Mesenchymal stem cell (in vitro differentiated cells and primary cell): ENCODE measurements around the gene ASPM.

Experiments used
- DNase-seq: peaks from one replicate; pipeline ENCODE4 v3.0.0-alpha.2; 2013
- H2AFZ ChIP-seq: one replicate; pipeline ENCODE4 v1.6.1; 2013; ENCODE audit warnings: low read depth, mild to moderate bottlenecking, control low read depth, inconsistent platforms, low read length, moderate library complexity
- H2AK5ac ChIP-seq: 2 replicates; pipeline ENCODE4 v1.6.1; 2013; ENCODE audit warnings: low read length, moderate library complexity, mild to moderate bottlenecking, inconsistent platforms; ENCODE audit not compliant: severe bottlenecking
- H2BK120ac ChIP-seq: one replicate; pipeline ENCODE4 v1.6.1; 2013; ENCODE audit warnings: low read depth, mild to moderate bottlenecking, inconsistent platforms, low read length, moderate library complexity
- H2BK12ac ChIP-seq, 2 experiments: one replicate each; pipeline ENCODE4 v1.6.1; 2013; ENCODE audit warnings: inconsistent platforms in 2 of 2, low read length in 2 of 2, mild to moderate bottlenecking in 2 of 2, moderate library complexity in 2 of 2, control low read depth in 1 of 2
- H2BK15ac ChIP-seq: one replicate; pipeline ENCODE4 v1.6.1; 2013; ENCODE audit warnings: mild to moderate bottlenecking, low read depth, inconsistent platforms; ENCODE audit not compliant: poor library complexity, severe bottlenecking
- H2BK5ac ChIP-seq: 2 replicates; pipeline ENCODE4 v1.6.1; 2013; ENCODE audit warnings: low read depth, mild to moderate bottlenecking, low read length, control low read depth, inconsistent platforms; ENCODE audit not compliant: poor library complexity, severe bottlenecking
- H3K14ac ChIP-seq, 2 experiments: one replicate each; pipeline ENCODE4 v1.6.1; 2013; ENCODE audit warnings: inconsistent platforms in 2 of 2, low read length in 2 of 2, control low read depth in 1 of 2, mild to moderate bottlenecking in 1 of 2, moderate library complexity in 1 of 2
- H3K18ac ChIP-seq, 2 experiments: one replicate each; pipeline ENCODE4 v1.6.1; 2013; ENCODE audit warnings: inconsistent platforms in 2 of 2, low read length in 2 of 2, control low read depth in 1 of 2, low read depth in 1 of 2, mild to moderate bottlenecking in 1 of 2
- H3K23ac ChIP-seq, 2 experiments: one replicate each; pipeline ENCODE4 v1.6.1; 2013; ENCODE audit warnings: inconsistent platforms in 2 of 2, low read length in 2 of 2, mild to moderate bottlenecking in 2 of 2, moderate library complexity in 2 of 2, control low read depth in 1 of 2
- H3K27ac ChIP-seq: 2 replicates; pipeline ENCODE4 v1.5.1; 2013; ENCODE audit warnings: mild to moderate bottlenecking, moderate library complexity, low read length, control low read depth, inconsistent platforms; ENCODE audit not compliant: poor library complexity, severe bottlenecking
- H3K27me3 ChIP-seq, 2 experiments: 2 replicates each; pipeline versions ENCODE4 v1.6.1 to v1.7.0; 2013; ENCODE audit warnings: low read length in 2 of 2, mild to moderate bottlenecking in 2 of 2, moderate library complexity in 2 of 2, control low read depth in 1 of 2, inconsistent platforms in 1 of 2; ENCODE audit not compliant: control insufficient read depth in 1 of 2, insufficient read depth in 1 of 2
- H3K36me3 ChIP-seq, 2 experiments: 2 replicates each; pipeline versions ENCODE4 v1.6.1 to v1.7.0; 2013; ENCODE audit warnings: low read length in 2 of 2, control low read depth in 1 of 2, inconsistent platforms in 1 of 2, low read depth in 1 of 2, mild to moderate bottlenecking in 1 of 2; ENCODE audit not compliant: insufficient read depth in 2 of 2, control insufficient read depth in 1 of 2
- H3K4ac ChIP-seq, 2 experiments: one replicate each; pipeline ENCODE4 v1.6.1; 2013; ENCODE audit warnings: inconsistent platforms in 2 of 2, low read length in 2 of 2, mild to moderate bottlenecking in 2 of 2, moderate library complexity in 2 of 2, control low read depth in 1 of 2, low read depth in 1 of 2
- H3K4me1 ChIP-seq: 2 replicates; pipeline ENCODE4 v1.6.1; 2013; ENCODE audit warnings: low read depth, low read length, control low read depth; ENCODE audit not compliant: control insufficient read depth, insufficient read depth
- H3K4me2 ChIP-seq: 2 replicates; pipeline ENCODE4 v1.6.1; 2013; ENCODE audit warnings: low read length, mild to moderate bottlenecking, inconsistent platforms; ENCODE audit not compliant: poor library complexity, severe bottlenecking
- H3K4me3 ChIP-seq, 2 experiments: 2 replicates each; pipeline versions ENCODE4 v1.5.1 to v1.7.0; 2013; ENCODE audit warnings: low read length in 2 of 2, mild to moderate bottlenecking in 2 of 2, control low read depth in 1 of 2, low read depth in 1 of 2; ENCODE audit not compliant: insufficient read depth in 1 of 2
- H3K79me1 ChIP-seq: replicated peaks from 2 replicates; pipeline ENCODE4 v1.6.1; 2013; ENCODE audit warnings: mild to moderate bottlenecking, control low read depth, low read length, inconsistent platforms; ENCODE audit not compliant: poor library complexity, severe bottlenecking
- H3K9ac ChIP-seq: 2 replicates; pipeline ENCODE4 v1.7.0; 2013; ENCODE audit warnings: mild to moderate bottlenecking, low read length, moderate library complexity
- H3K9me3 ChIP-seq: 2 replicates; pipeline ENCODE4 v1.7.0; 2013; ENCODE audit warnings: mild to moderate bottlenecking, low read length; ENCODE audit not compliant: control insufficient read depth
- H4K8ac ChIP-seq: one replicate; pipeline ENCODE4 v1.6.1; 2013; ENCODE audit warnings: inconsistent platforms, mild to moderate bottlenecking, low read length, moderate library complexity
- H4K91ac ChIP-seq: one replicate; pipeline ENCODE4 v1.6.1; 2013; ENCODE audit warnings: mild to moderate bottlenecking, low read length, inconsistent platforms
- WGBS: methylation state at CpG from one replicate; pipeline ENCODE4 v1.1.7; 2013; ENCODE audit warnings: mixed read lengths; 5-methylcytosine and 5-hydroxymethylcytosine counted together

The ASPM gene

GRCh38 chr1:197151185-197151584 lies 4.7 kb upstream of the ASPM start:
- Histone ChIP-seq H3K9ac (no peak overlapping the region), H2BK15ac (no peak overlapping the region), H3K36me3 (no peaks in the 10 kb centered on the region), H3K4ac (no peak overlapping the region), H4K8ac (no peak overlapping the region), H3K4me3 (no peak overlapping the region), H3K4me1 (no peaks in the 10 kb centered on the region), H3K27ac (no peak overlapping the region), H3K27me3 (no peaks in the 10 kb centered on the region), H2BK120ac (no peak overlapping the region), H3K23ac (no peak overlapping the region), H2AK5ac (no peak overlapping the region), H2AFZ (no peak overlapping the region), H3K4me2 (no peak overlapping the region), H3K14ac (no peak overlapping the region), H3K18ac (no peak overlapping the region), H2BK5ac (no peak overlapping the region), H3K9me3 (no peaks in the 10 kb centered on the region), H3K79me1 (no peaks in the 10 kb centered on the region), H2BK12ac (no peak overlapping the region), H4K91ac (no peak overlapping the region)
- DNase-seq = no peak
- WGBS = 100% methylated on average over 1 of the region's 1 CpG

GRCh38 chr1:197150336-197151005 lies 4.0 kb upstream of the ASPM start:
- H4K8ac ChIP-seq = no peak overlapping the region
- no peak overlapping the region for H3K14ac ChIP-seq
- no peaks in the 10 kb centered on the region for H3K4me1 ChIP-seq
- 95% methylated on average over 2 of the region's 3 CpGs for WGBS
- DNase-seq = no peak
- no peak overlapping the region for H2AK5ac ChIP-seq
- H2BK5ac ChIP-seq = no peak overlapping the region
- no peak overlapping the region for H3K4me3 ChIP-seq
- no peak overlapping the region for H3K18ac ChIP-seq
- no peak overlapping the region for H2BK12ac ChIP-seq
- H3K27ac ChIP-seq = no peak overlapping the region
- H2BK120ac ChIP-seq = no peak overlapping the region
- no peak overlapping the region for H4K91ac ChIP-seq
- H2BK15ac ChIP-seq = no peak overlapping the region
- H3K9ac ChIP-seq = no peak overlapping the region
- H3K9me3 ChIP-seq = no peaks in the 10 kb centered on the region
- no peak overlapping the region for H3K23ac ChIP-seq
- no peaks in the 10 kb centered on the region for H3K36me3 ChIP-seq
- H3K4me2 ChIP-seq = no peak overlapping the region
- H3K79me1 ChIP-seq = no peaks in the 10 kb centered on the region
- no peaks in the 10 kb centered on the region for H3K27me3 ChIP-seq
- no peak overlapping the region for H3K4ac ChIP-seq
- H2AFZ ChIP-seq = no peak overlapping the region

GRCh38 chr1:197149340-197149739 lies 2.9 kb upstream of the ASPM start:
- Histone ChIP-seq H2AFZ (no peak overlapping the region), H2BK5ac (no peak overlapping the region), H4K91ac (no peak overlapping the region), H3K4me3 (no peak overlapping the region), H4K8ac (no peak overlapping the region), H3K4me1 (no peaks in the 10 kb centered on the region), H3K79me1 (no peaks in the 10 kb centered on the region), H3K27ac (no peak overlapping the region), H3K18ac (no peak overlapping the region), H2AK5ac (no peak overlapping the region), H2BK120ac (no peak overlapping the region), H3K27me3 (no peaks in the 10 kb centered on the region), H3K4me2 (no peak overlapping the region), H2BK15ac (no peak overlapping the region), H3K9me3 (no peaks in the 10 kb centered on the region), H3K14ac (no peak overlapping the region), H3K36me3 (no peaks in the 10 kb centered on the region), H2BK12ac (no peak overlapping the region), H3K9ac (no peak overlapping the region), H3K23ac (no peak overlapping the region), H3K4ac (no peak overlapping the region)
- no peak for DNase-seq
- 92% methylated on average over 1 of the region's 2 CpGs for WGBS

GRCh38 chr1:197145446-197146024 lies 934 bp downstream of the ASPM start:
- no peak overlapping the region for H4K91ac ChIP-seq
- H3K27me3 ChIP-seq = no peaks in the 10 kb centered on the region
- no peak overlapping the region for H3K27ac ChIP-seq
- H2BK15ac ChIP-seq = no peak overlapping the region
- H3K36me3 ChIP-seq = no peaks in the 10 kb centered on the region
- no peak overlapping the region for H4K8ac ChIP-seq
- H3K14ac ChIP-seq = no peak overlapping the region
- no peak overlapping the region for H3K4ac ChIP-seq
- H2BK120ac ChIP-seq = no peak overlapping the region
- 0% methylated on average over 2 of the region's 11 CpGs for WGBS
- H2AFZ ChIP-seq = no peak overlapping the region
- H3K4me1 ChIP-seq = no peaks in the 10 kb centered on the region
- H2BK12ac ChIP-seq = no peak overlapping the region
- no peak overlapping the region for H2AK5ac ChIP-seq
- no peak overlapping the region for H3K23ac ChIP-seq
- no peak overlapping the region for H2BK5ac ChIP-seq
- peak overlapping the region; percentile 73 for H3K4me2 ChIP-seq
- peaks cover 1% of the 10 kb centered on the region for H3K79me1 ChIP-seq
- H3K4me3 ChIP-seq = peak overlapping the region in 1 of 2 experiments; percentile 78
- no peak overlapping the region for H3K18ac ChIP-seq
- H3K9me3 ChIP-seq = no peaks in the 10 kb centered on the region
- peak; percentile 26 for DNase-seq
- H3K9ac ChIP-seq = peak overlapping the region; percentile 82
